Stomach (tissue), 9 donors: ENCODE results near the gene NELFCD. TPM values are rescaled to one million over a fixed set of nuclear protein-coding genes. Genes with fewer than 3 reads are reported as not detected.

Experiments used
- DNase-seq, 2 donors: peaks; one replicate each; pipeline versions ENCODE4 v3.0.0 to v3.0.0-alpha.2; 2013 to 2019
- H3K27ac ChIP-seq, 5 donors: fragments of 200-600 bp in 4 of 5; sonication (generic) in 4 of 5; one replicate each; pipeline ENCODE4 v1.5.1; 2013 to 2019; ENCODE audit warnings: mild to moderate bottlenecking in 1 of 5, moderate library complexity in 1 of 5
- H3K27me3 ChIP-seq, 3 donors: fragments of 200-600 bp; sonication (generic); one replicate each; pipeline ENCODE4 v1.5.1; 2017 to 2019; ENCODE audit warnings: mixed run types in 1 of 3
- H3K36me3 ChIP-seq, 4 donors: fragments of 200-600 bp; sonication (generic); 1 replicate in 3 of 4; 2 replicates in 1 of 4; pipeline ENCODE4 v1.5.1; 2016 to 2019
- H3K4me1 ChIP-seq, 4 donors: fragments of 200-600 bp; sonication (generic); one replicate each; pipeline ENCODE4 v1.5.1; 2016 to 2019
- H3K4me3 ChIP-seq, 4 donors: fragments of 200-600 bp; sonication (generic) in 3 of 4; one replicate each; pipeline ENCODE4 v1.5.1; 2016 to 2019; ENCODE audit warnings: mild to moderate bottlenecking in 1 of 4
- H3K9me3 ChIP-seq, 4 donors: fragments of 200-600 bp; sonication (generic); one replicate each; pipeline ENCODE4 v1.5.1; 2016 to 2019
- EP300 ChIP-seq: sonication (generic); formaldehyde crosslinking; IDR thresholded peaks from one replicate; pipeline ENCODE4 v1.6.1; 2017; ENCODE audit warnings: antibody characterized with exemption
- POLR2A ChIP-seq, 4 donors: fragments of 450-650 bp; IDR thresholded peaks; one replicate each; pipeline ENCODE4 v1.6.1; 2016; ENCODE audit warnings: antibody characterized with exemption in 4 of 4, control low read depth in 2 of 4, mild to moderate bottlenecking in 1 of 4, moderate library complexity in 1 of 4
- POLR2AphosphoS5 ChIP-seq, 3 donors: sonication (generic); formaldehyde crosslinking; IDR thresholded peaks; one replicate each; pipeline ENCODE4 v1.6.1; 2016; ENCODE audit warnings: antibody characterized with exemption in 3 of 3
- WGBS, 5 donors: extraction: QIAGEN DNeasy Blood & Tissue Kit in 3 of 5; methylation state at CpG; one replicate each; pipeline versions ENCODE4 v1.1.5 to v1.1.7; 2013 to 2018; 5-methylcytosine and 5-hydroxymethylcytosine counted together
- intact Hi-C: fragments of 100-400 bp; cut with DNase I; formaldehyde crosslinking; loops from one replicate; pipeline ENCODE4 v1.15.1; 2023; ENCODE audit warnings: low total_unique reads
- polyA plus RNA-seq, 3 donors: library from polyadenylated mRNA; stranded (reverse); fragments of 200-250 nt; gene quantifications; one replicate each; pipeline ENCODE4 v1.2.3, GENCODE V29; 2013
- total RNA-seq, 5 donors: library from RNA; depleted of rRNA; stranded (reverse); fragments of >200 nt; gene quantifications; one replicate each; pipeline versions ENCODE4 v1.1.0 to v1.2.3, GENCODE V29; 2014 to 2016
- TF ChIP-seq, protein P1 (sequence below), 7 experiments: fragments of 450-650 bp in 4 of 7; fragments of 200-600 bp in 3 of 7; sonication (generic) in 3 of 7; IDR thresholded peaks; one replicate each; pipeline ENCODE4 v1.5.1; 2016 to 2019; ENCODE audit warnings: antibody characterized with exemption in 7 of 7, control low read depth in 2 of 7, mild to moderate bottlenecking in 1 of 7
- donor health status: healthy with polysubstance abuse.
- donor health status: Bipolar disorder and iron deficiency.
- donor health status: healthy.

NELFCD gene
- total and polyA plus RNA-seq, 8 donors, result 20.9 to 59.5 (median 41.2) TPM

DNA sequence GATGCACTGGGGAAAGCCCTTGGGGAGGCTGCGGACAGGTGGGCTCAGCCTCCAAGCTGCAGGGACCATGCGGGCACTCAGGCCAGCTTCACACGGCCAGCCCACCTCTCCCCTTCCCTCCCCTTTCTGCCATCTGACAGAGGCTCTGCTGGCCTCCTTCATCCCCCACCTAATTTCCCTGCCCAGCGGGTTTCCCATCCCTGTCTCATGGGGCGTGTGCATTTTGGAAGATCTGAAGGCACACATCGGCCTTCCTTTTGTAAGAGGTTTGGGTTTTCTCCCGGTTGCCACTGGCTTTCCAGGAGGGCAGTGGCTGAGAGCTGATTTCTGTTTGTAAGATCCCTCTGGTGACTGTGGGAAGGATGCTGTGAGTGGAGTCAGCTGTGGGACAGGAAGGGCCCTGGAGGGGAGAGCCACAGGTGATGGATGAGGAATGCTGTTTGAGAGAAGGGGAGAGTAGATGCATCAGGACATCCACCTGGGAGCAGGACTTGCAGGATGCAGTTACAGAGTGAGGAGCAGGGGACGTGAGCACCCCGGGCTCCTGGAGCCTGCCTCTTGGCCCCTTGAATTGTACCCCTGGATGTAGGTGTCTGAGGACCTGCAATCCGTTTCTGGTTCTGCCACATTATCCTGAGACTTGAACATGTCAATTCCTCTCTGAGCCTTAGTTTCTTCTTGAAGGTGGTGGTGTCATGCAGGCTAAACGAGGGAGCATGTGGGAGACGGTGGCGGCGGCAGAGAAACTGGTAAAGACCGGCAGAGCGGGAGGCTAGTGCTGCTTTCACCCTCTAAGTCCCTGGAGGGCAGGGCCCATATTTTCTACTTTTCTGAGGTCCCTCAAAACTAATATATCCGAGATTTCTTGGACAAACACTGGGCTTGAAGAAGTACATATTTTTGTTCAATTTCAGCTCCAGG, 32.2 kb downstream of the NELFCD start:
- H3K27me3 ChIP-seq, result no peaks in the 10 kb centered on the region
- intact Hi-C loops, result no loop called here
- WGBS, 5 donors, result 83 to 91% (median 88%) methylated on average over 17 of the region's 17 CpGs
- H3K9me3 ChIP-seq, result no peaks in the 10 kb centered on the region
- H3K4me3 ChIP-seq, result no peak overlapping the region
- no peaks in the 10 kb centered on the region for H3K36me3 ChIP-seq
- no peak overlapping the region for H3K27ac ChIP-seq
- DNase-seq, result peak in 1 of 2 donors; percentile 11
- H3K4me1 ChIP-seq, result peaks cover 0 to 28% (median 19%) of the 10 kb centered on the region in 4 donors
- TF ChIP-seq, protein P1, sequence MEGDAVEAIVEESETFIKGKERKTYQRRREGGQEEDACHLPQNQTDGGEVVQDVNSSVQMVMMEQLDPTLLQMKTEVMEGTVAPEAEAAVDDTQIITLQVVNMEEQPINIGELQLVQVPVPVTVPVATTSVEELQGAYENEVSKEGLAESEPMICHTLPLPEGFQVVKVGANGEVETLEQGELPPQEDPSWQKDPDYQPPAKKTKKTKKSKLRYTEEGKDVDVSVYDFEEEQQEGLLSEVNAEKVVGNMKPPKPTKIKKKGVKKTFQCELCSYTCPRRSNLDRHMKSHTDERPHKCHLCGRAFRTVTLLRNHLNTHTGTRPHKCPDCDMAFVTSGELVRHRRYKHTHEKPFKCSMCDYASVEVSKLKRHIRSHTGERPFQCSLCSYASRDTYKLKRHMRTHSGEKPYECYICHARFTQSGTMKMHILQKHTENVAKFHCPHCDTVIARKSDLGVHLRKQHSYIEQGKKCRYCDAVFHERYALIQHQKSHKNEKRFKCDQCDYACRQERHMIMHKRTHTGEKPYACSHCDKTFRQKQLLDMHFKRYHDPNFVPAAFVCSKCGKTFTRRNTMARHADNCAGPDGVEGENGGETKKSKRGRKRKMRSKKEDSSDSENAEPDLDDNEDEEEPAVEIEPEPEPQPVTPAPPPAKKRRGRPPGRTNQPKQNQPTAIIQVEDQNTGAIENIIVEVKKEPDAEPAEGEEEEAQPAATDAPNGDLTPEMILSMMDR (IDR thresholded peaks at IDR 0.05), result no peak
- TF ChIP-seq POLR2AphosphoS5 (IDR thresholded peaks at IDR 0.05), result no peak
- TF ChIP-seq EP300, result no peak
- no peak for TF ChIP-seq POLR2A (IDR thresholded peaks at IDR 0.05)

DNA sequence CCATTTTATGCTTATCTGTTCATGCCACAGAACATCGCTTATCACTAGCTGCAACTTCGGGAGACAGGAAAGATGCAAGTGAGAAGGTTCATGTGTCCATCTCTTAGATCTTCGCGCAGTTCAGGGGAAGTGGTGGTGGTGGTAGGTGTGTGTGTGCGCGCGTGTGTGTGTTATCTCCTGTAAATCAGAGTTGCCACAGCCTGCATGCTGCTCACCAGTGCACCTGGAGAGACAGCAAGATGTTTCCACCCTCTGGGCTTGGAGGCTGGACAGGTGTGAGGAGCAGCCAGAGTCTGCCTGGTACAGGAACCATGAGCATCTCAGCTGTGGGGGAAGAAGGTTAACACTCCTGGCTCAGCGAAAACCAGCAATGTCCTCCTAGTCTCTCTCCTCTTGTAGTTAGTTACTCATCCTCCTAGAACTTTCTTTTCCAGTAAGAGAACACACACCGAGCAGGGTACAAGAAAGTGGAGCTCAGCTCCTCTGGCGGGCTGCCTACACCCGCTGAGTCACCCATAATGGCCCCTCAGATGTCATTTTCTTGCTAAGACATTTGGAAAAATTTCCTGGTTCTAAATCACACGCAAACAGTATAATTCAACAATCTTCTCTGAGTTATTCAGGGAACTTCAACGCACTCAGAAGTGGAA, 33.0 kb downstream of the NELFCD start:
- Histone ChIP-seq H3K27me3 (no peaks in the 10 kb centered on the region), H3K4me1 (peaks cover 0 to 26% (median 18%) of the 10 kb centered on the region in 4 donors), H3K36me3 (no peaks in the 10 kb centered on the region), H3K4me3 (no peak overlapping the region), H3K9me3 (no peaks in the 10 kb centered on the region), H3K27ac (no peak overlapping the region)
- whole genome bisulfite sequencing, 5 donors, result 70 to 72% (median 70%) methylated on average over 13 of the region's 13 CpGs
- intact Hi-C loops, result no loop called here
- TF ChIP-seq EP300 (no peak), POLR2A (IDR thresholded peaks at IDR 0.05) (no peak), POLR2AphosphoS5 (IDR thresholded peaks at IDR 0.05) (no peak)
- TF ChIP-seq, protein P1 (IDR thresholded peaks at IDR 0.05), result no peak
- DNase-seq, result no peak

DNA sequence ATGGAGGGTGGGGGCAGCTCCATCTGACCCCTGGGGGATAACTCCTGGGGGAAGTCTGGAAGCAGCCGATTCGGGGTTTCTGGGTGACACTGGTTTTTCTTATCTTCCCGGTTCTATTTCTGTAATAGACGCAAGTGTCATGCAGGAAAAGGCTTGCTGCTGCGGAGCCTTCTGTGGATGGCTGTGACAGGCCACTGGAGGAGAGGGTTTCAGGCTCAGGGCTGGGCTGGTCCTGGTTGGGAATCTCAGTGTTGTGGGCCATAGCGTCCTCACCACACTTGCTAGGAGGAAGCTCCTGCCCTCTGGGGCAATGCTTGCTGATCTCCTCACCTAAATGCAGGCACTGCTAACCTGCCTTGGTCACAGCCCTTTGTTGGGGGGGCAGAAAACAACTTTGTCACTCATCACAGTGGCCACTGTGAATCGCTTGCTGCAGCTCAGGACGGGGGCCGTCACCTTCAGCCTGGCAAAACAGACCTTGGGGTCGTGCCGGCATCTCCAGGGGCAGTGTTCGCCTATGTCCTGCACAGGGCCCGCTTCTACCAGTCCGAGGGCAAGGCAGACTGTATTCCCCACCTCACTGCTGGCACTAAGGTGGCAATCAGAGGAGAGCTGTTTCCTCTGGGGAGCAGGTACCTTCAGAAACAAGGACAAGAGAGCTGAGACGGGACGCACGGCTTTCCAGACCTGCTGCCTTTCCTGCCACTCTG, 33.8 kb downstream of the NELFCD start:
- TF ChIP-seq EP300 (no peak), POLR2A (IDR thresholded peaks at IDR 0.05) (no peak), POLR2AphosphoS5 (IDR thresholded peaks at IDR 0.05) (no peak)
- TF ChIP-seq, protein P1 (IDR thresholded peaks at IDR 0.05), result no peak
- Histone ChIP-seq H3K4me3 (no peak overlapping the region), H3K9me3 (no peaks in the 10 kb centered on the region), H3K27ac (no peak overlapping the region), H3K4me1 (peaks cover 0 to 25% (median 18%) of the 10 kb centered on the region in 4 donors), H3K27me3 (no peaks in the 10 kb centered on the region), H3K36me3 (no peaks in the 10 kb centered on the region)
- intact Hi-C loops, result no loop called here
- DNase-seq, result no peak
- 86 to 96% (median 90%) methylated on average over 11 to 17 of the region's 17 CpGs for WGBS, 5 donors

DNA sequence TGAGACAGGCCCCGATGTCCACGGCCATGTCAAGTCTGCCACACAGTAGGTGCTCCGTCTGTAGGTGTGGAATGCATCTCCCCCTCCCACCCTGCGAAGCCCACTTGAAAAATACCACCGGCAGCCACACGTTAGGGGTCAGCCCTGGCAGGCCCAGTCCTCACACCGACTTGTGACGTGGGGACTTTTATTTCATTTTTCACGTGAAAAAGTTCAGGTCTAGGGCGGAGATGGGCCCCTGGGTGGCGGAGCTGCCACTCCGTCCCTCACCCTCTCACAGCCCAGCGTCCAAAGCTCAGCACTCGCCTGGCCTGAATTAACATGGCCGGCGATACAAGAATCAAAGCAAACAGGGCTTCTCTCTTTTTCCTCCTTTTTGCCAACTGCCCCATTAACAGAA, 34.4 kb downstream of the NELFCD start:
- no peak for DNase-seq
- Histone ChIP-seq H3K9me3 (no peaks in the 10 kb centered on the region), H3K36me3 (no peaks in the 10 kb centered on the region), H3K4me1 (peaks cover 0 to 23% (median 13%) of the 10 kb centered on the region in 4 donors), H3K4me3 (no peak overlapping the region), H3K27ac (no peak overlapping the region), H3K27me3 (no peaks in the 10 kb centered on the region)
- intact Hi-C loops, result no loop called here
- TF ChIP-seq POLR2A (IDR thresholded peaks at IDR 0.05) (no peak), POLR2AphosphoS5 (IDR thresholded peaks at IDR 0.05) (no peak), EP300 (no peak)
- TF ChIP-seq, protein P1 (IDR thresholded peaks at IDR 0.05), result no peak
- 81 to 87% (median 82%) methylated on average over 16 of the region's 16 CpGs for WGBS, 5 donors
